H1 (cell line): ENCODE data around the gene TMEM97. TPM values are rescaled to one million over a fixed set of nuclear protein-coding genes. Genes with fewer than 3 reads are reported as not detected.

Experiments used
- CTCF ChIA-PET: fragments of 300-600 bp; sonication (Branson Sonifier 250); formaldehyde crosslinking; loops from one replicate; lab custom pipeline; 2021; ENCODE audit not compliant: partially characterized antibody; lab: Charles Lee
- POLR2A ChIA-PET: fragments of 300-600 bp; sonication (Branson Sonifier 250); formaldehyde crosslinking; loops from one replicate; lab custom pipeline; 2021; ENCODE audit warnings: inconsistent platforms; ENCODE audit not compliant: partially characterized antibody; lab: Charles Lee
- DNase-seq, 2 experiments: peaks; one replicate each; pipeline versions ENCODE4 v3.0.0 to v3.0.0-alpha.2; 2010 to 2022; ENCODE audit warnings: low spot score in 2 of 2, low read depth in 1 of 2, mixed read lengths in 1 of 2
- FAIRE-seq: peaks from 2 replicates; lab custom pipeline; 2011; peaks lifted over from hg19 to GRCh38; lab: Jason Lieb, UNC
- H2AFZ ChIP-seq: 2 replicates; pipeline ENCODE4 v1.8.1; 2012; ENCODE audit warnings: low read length, inconsistent platforms
- H2AK5ac ChIP-seq: 2 replicates; pipeline ENCODE4 v1.6.1; 2013; ENCODE audit warnings: low read depth, low read length
- H2BK120ac ChIP-seq: replicated peaks from 2 replicates; pipeline ENCODE3; 2013; ENCODE audit warnings: low read depth, low read length, inconsistent platforms
- H2BK12ac ChIP-seq: 2 replicates; pipeline ENCODE4 v1.6.1; 2013; ENCODE audit warnings: low read depth, low read length
- H2BK15ac ChIP-seq: 2 replicates; pipeline ENCODE4 v1.6.1; 2013; ENCODE audit warnings: low read length
- H2BK20ac ChIP-seq: 2 replicates; pipeline ENCODE4 v1.6.1; 2013; ENCODE audit warnings: low read length
- H2BK5ac ChIP-seq: 2 replicates; pipeline ENCODE4 v1.6.1; 2013; ENCODE audit warnings: low read depth, low read length
- H3K14ac ChIP-seq: 2 replicates; pipeline ENCODE4 v1.6.1; 2013; ENCODE audit warnings: inconsistent platforms; ENCODE audit not compliant: insufficient read length
- H3K18ac ChIP-seq: 2 replicates; pipeline ENCODE4 v1.6.1; 2013; ENCODE audit warnings: low read length; ENCODE audit errors: extremely low read depth
- H3K23ac ChIP-seq: 2 replicates; pipeline ENCODE4 v1.6.1; 2013; ENCODE audit warnings: inconsistent platforms; ENCODE audit not compliant: insufficient read length
- H3K23me2 ChIP-seq: 2 replicates; pipeline ENCODE4 v1.6.1; 2013; ENCODE audit warnings: low read depth, low read length
- H3K27ac ChIP-seq: 2 replicates; pipeline ENCODE4 v1.6.1; 2011; ENCODE audit warnings: low read depth, low read length, inconsistent platforms
- H3K27me3 ChIP-seq, 4 experiments: replicated peaks in 1 of 4; 1 replicate in 1 of 4; 2 replicates in 3 of 4; pipeline versions ENCODE4 v1.6.1 to v1.8.1; 2011 to 2013; ENCODE audit warnings: low read length in 3 of 4, mild to moderate bottlenecking in 3 of 4, inconsistent platforms in 2 of 4, mixed read lengths in 2 of 4, moderate library complexity in 1 of 4; ENCODE audit not compliant: control insufficient read depth in 3 of 4, insufficient read depth in 3 of 4; ENCODE audit errors: extremely low read depth in 1 of 4
- H3K36me3 ChIP-seq, 4 experiments: 2 replicates each; pipeline versions ENCODE4 v1.6.1 to v1.8.1; 2011 to 2013; ENCODE audit warnings: mild to moderate bottlenecking in 4 of 4, low read length in 3 of 4, moderate library complexity in 2 of 4, control low read depth in 1 of 4, inconsistent platforms in 1 of 4; ENCODE audit not compliant: insufficient read depth in 4 of 4, control insufficient read depth in 2 of 4
- H3K4ac ChIP-seq: replicated peaks from 2 replicates; pipeline ENCODE3; 2013; ENCODE audit warnings: low read length, low read depth, mixed read lengths, inconsistent platforms; ENCODE audit not compliant: insufficient read length
- H3K4me1 ChIP-seq, 4 experiments: replicated peaks in 1 of 4; 1 replicate in 1 of 4; 2 replicates in 3 of 4; pipeline versions ENCODE4 v1.6.1 to v1.8.1; 2011 to 2013; ENCODE audit warnings: low read length in 3 of 4, inconsistent platforms in 2 of 4, mixed read lengths in 1 of 4; ENCODE audit not compliant: insufficient read depth in 4 of 4, control insufficient read depth in 3 of 4
- H3K4me2 ChIP-seq, 2 experiments: 2 replicates each; pipeline versions ENCODE4 v1.6.1 to v1.8.1; 2011 to 2013; ENCODE audit warnings: low read depth in 2 of 2, low read length in 2 of 2, control low read depth in 1 of 2, inconsistent platforms in 1 of 2, mild to moderate bottlenecking in 1 of 2; ENCODE audit not compliant: insufficient read depth in 1 of 2
- H3K4me3 ChIP-seq, 4 experiments: fragments of 200-600, 300-600 bp in 1 of 4; sonication (generic), shearing (Covaris generic), sonication (Bioruptor Twin) in 1 of 4; 2 replicates each; pipeline versions ENCODE4 v1.5.1 to v1.8.1; 2011 to 2016; ENCODE audit warnings: low read length in 4 of 4, low read depth in 3 of 4, control low read depth in 2 of 4, inconsistent platforms in 2 of 4, mild to moderate bottlenecking in 2 of 4, mixed read lengths in 1 of 4, moderate library complexity in 1 of 4; ENCODE audit not compliant: insufficient read depth in 2 of 4; ENCODE audit errors: extremely low read depth in 1 of 4
- H3K56ac ChIP-seq: replicated peaks from 2 replicates; pipeline ENCODE3; 2013; ENCODE audit warnings: low read depth, mild to moderate bottlenecking, mixed read lengths, low read length, inconsistent platforms; ENCODE audit not compliant: insufficient read length
- H3K79me1 ChIP-seq: 2 replicates; pipeline ENCODE4 v1.6.1; 2013; ENCODE audit warnings: low read depth, low read length, control low read depth
- H3K79me2 ChIP-seq, 2 experiments: 2 replicates each; pipeline versions ENCODE4 v1.6.1 to v1.8.1; 2012 to 2013; ENCODE audit warnings: low read length in 2 of 2, mild to moderate bottlenecking in 2 of 2, inconsistent platforms in 1 of 2; ENCODE audit not compliant: insufficient read depth in 2 of 2, control insufficient read depth in 1 of 2
- H3K9ac ChIP-seq, 4 experiments: replicated peaks in 1 of 4; 1 replicate in 1 of 4; 2 replicates in 3 of 4; pipeline versions ENCODE4 v1.6.1 to v1.8.1; 2011 to 2013; ENCODE audit warnings: low read depth in 3 of 4, low read length in 3 of 4, control low read depth in 2 of 4, mild to moderate bottlenecking in 2 of 4, moderate library complexity in 2 of 4, inconsistent platforms in 1 of 4; ENCODE audit errors: extremely low read depth in 1 of 4
- H3K9me3 ChIP-seq, 2 experiments: 2 replicates each; pipeline versions ENCODE4 v1.6.1 to v1.8.1; 2012 to 2013; ENCODE audit warnings: mild to moderate bottlenecking in 2 of 2, moderate library complexity in 2 of 2, control low read depth in 1 of 2, inconsistent platforms in 1 of 2, low read depth in 1 of 2, low read length in 1 of 2, mixed read lengths in 1 of 2; ENCODE audit not compliant: insufficient read depth in 2 of 2
- H4K20me1 ChIP-seq, 2 experiments: replicated peaks in 1 of 2; 2 replicates each; pipeline versions ENCODE3 to v1.8.1; 2011 to 2013; ENCODE audit warnings: inconsistent platforms in 2 of 2, low read length in 2 of 2, mild to moderate bottlenecking in 1 of 2; ENCODE audit not compliant: insufficient read depth in 2 of 2, control insufficient read depth in 1 of 2
- H4K5ac ChIP-seq: 2 replicates; pipeline ENCODE4 v1.6.1; 2013; ENCODE audit warnings: low read length, low read depth, mixed read lengths, inconsistent platforms; ENCODE audit not compliant: insufficient read length
- H4K8ac ChIP-seq: 2 replicates; pipeline ENCODE4 v1.8.0; 2013; ENCODE audit warnings: mild to moderate bottlenecking, moderate library complexity, low read length, inconsistent platforms; ENCODE audit not compliant: insufficient read depth; ENCODE audit errors: extremely low read depth
- H4K91ac ChIP-seq: replicated peaks from 2 replicates; pipeline ENCODE3; 2013; ENCODE audit warnings: low read length, mixed read lengths, inconsistent platforms; ENCODE audit not compliant: insufficient read length
- CREB1 ChIP-seq: IDR thresholded peaks from 2 replicates; pipeline ENCODE4 v1.6.1; 2012; ENCODE audit warnings: inconsistent platforms
- GTF2F1 ChIP-seq: IDR thresholded peaks from 2 replicates; pipeline ENCODE4 v1.6.1; 2012; ENCODE audit warnings: low read depth, low read length, improper control_type of control experiment, borderline replicate concordance
- HDAC2 ChIP-seq, 2 experiments: fragments of 300-600 bp in 1 of 2; sonication (generic) in 1 of 2; IDR thresholded peaks; 2 replicates each; pipeline ENCODE4 v1.6.1; 2011 to 2012; ENCODE audit warnings: low read depth in 2 of 2, low read length in 2 of 2, mild to moderate bottlenecking in 2 of 2, moderate library complexity in 2 of 2, borderline replicate concordance in 1 of 2, inconsistent platforms in 1 of 2
- HDAC6 ChIP-seq: IDR thresholded peaks from one replicate; pipeline ENCODE4 v1.7.1; 2012; ENCODE audit warnings: low read depth, mild to moderate bottlenecking, inconsistent platforms, low read length, moderate library complexity
- JUND ChIP-seq: IDR thresholded peaks from 2 replicates; pipeline ENCODE4 v1.6.1; 2011; ENCODE audit warnings: mild to moderate bottlenecking, improper control_type of control experiment, low read length
- KDM1A ChIP-seq: fragments of 200-600, 300-600 bp; sonication (generic); IDR thresholded peaks from 2 replicates; pipeline ENCODE4 v1.7.1; 2016; ENCODE audit warnings: mild to moderate bottlenecking, low read length, borderline replicate concordance
- MAX ChIP-seq: IDR thresholded peaks from 2 replicates; pipeline ENCODE4 v1.6.1; 2012; ENCODE audit warnings: inconsistent platforms
- NRF1 ChIP-seq: IDR thresholded peaks from 2 replicates; pipeline ENCODE4 v1.6.1; 2011; ENCODE audit warnings: mild to moderate bottlenecking, low read depth, low read length, improper control_type of control experiment
- POU5F1 ChIP-seq: IDR thresholded peaks from 2 replicates; pipeline ENCODE4 v1.6.1; 2011; ENCODE audit warnings: low read depth, mild to moderate bottlenecking, low read length, moderate library complexity
- SIN3A ChIP-seq, 2 experiments: IDR thresholded peaks in 1 of 2; conservative IDR thresholded peaks in 1 of 2; 2 replicates each; pipeline ENCODE4 v1.6.1; 2011 to 2012; ENCODE audit warnings: low read length in 2 of 2, improper control_type of control experiment in 1 of 2, low read depth in 1 of 2, mild to moderate bottlenecking in 1 of 2
- SIRT6 ChIP-seq: IDR thresholded peaks from one replicate; pipeline ENCODE4 v1.7.1; 2012; ENCODE audit warnings: low read length, inconsistent platforms
- SP4 ChIP-seq: IDR thresholded peaks from 2 replicates; pipeline ENCODE4 v1.6.1; 2012; ENCODE audit warnings: low read length, inconsistent platforms
- WGBS, 2 experiments: shearing (Covaris generic) in 1 of 2; methylation state at CpG; one replicate each; pipeline versions ENCODE4 v1.1.6 to v1.1.7; 2013 to 2015; ENCODE audit warnings: low lambda C conversion rate in 2 of 2, mixed read lengths in 2 of 2, inconsistent platforms in 1 of 2, low coverage in 1 of 2, missing lambda C conversion rate in 1 of 2; ENCODE audit not compliant: insufficient replicate concordance in 2 of 2, insufficient coverage in 1 of 2, insufficient read length in 1 of 2; ENCODE audit errors: extremely low coverage in 1 of 2, missing lambda C conversion rate in 1 of 2; 5-methylcytosine and 5-hydroxymethylcytosine counted together
- polyA plus RNA-seq, 7 experiments: library from polyadenylated mRNA; depleted of rRNA in 3 of 7; stranded (reverse) in 5 of 7; unstranded in 2 of 7; fragments of >200 nt in 5 of 7; fragments of 200-250 nt in 2 of 7; gene quantifications; 1 replicate in 5 of 7; 2 replicates in 1 of 7; 4 replicates in 1 of 7; pipeline versions ENCODE4 v1.2.1 to v1.2.3, GENCODE V29; 2011 to 2013; ENCODE audit warnings: missing spikeins in 2 of 7, mixed read lengths in 2 of 7
- total RNA-seq: library from RNA; stranded (reverse); fragmentation: NEBNext Ultra II Directional; extraction: Animal tissue kit (Norgen Biotek cat#: 25700); gene quantifications from 2 replicates; pipeline ENCODE4 v1.2.1, GENCODE V29; 2021

Gene TMEM97
- total and polyA plus RNA-seq, 2 of the 8 experiments (the other 6 are each of a cell fraction or from before 2014, with no cell fraction given) = 126 to 130 TPM

- peaks cover 22 to 57% (median 45%) of the 10 kb centered on the region in 4 experiments for H3K36me3 ChIP-seq
- H3K9ac ChIP-seq = no peak overlapping the region; a peak in 1 of 7 replicates
These were observed 27.2 kb downstream of the TMEM97 start for GRCh38 chr17:28346199-28346580.

More at GRCh38 chr17:28346199-28346580, 27.2 kb downstream of the TMEM97 start:
- H3K79me2 ChIP-seq = no peaks in the 10 kb centered on the region
- no peak overlapping the region for H3K56ac ChIP-seq
- peaks cover 13 to 15% of the 10 kb centered on the region in 2 experiments for H4K20me1 ChIP-seq
- H3K79me1 ChIP-seq = no peaks in the 10 kb centered on the region
- no peak overlapping the region for H2BK20ac ChIP-seq
- DNase-seq = no peak
- no peak overlapping the region for H3K18ac ChIP-seq
- H2BK120ac ChIP-seq = no peak overlapping the region
- TF ChIP-seq MAX = no peak
- TF ChIP-seq HDAC2 (IDR thresholded peaks at IDR 0.05; ENCODE audit: borderline replicate concordance in 1 of 2, low read depth in 2 of 2, low read length in 2 of 2) = no peak
- TF ChIP-seq SIRT6 = no peak
- no peak for TF ChIP-seq POU5F1
- no peak for TF ChIP-seq GTF2F1
- TF ChIP-seq SP4 = no peak
- TF ChIP-seq CREB1 = no peak
- TF ChIP-seq SIN3A (conservative IDR thresholded peaks at IDR 0.05 in 1 of 2, IDR thresholded peaks at IDR 0.05 in 1 of 2; ENCODE audit: low read depth in 1 of 2, low read length in 2 of 2) = no peak
- TF ChIP-seq KDM1A = no peak
- TF ChIP-seq JUND = no peak
- no peak for TF ChIP-seq NRF1
- no peak for TF ChIP-seq HDAC6
- H4K8ac ChIP-seq = no peak overlapping the region
- no peak overlapping the region for H3K27ac ChIP-seq
- no peak for FAIRE-seq
- no peaks in the 10 kb centered on the region for H3K23me2 ChIP-seq
- no peaks in the 10 kb centered on the region for H3K9me3 ChIP-seq
- H2AK5ac ChIP-seq = no peak overlapping the region
- H3K27me3 ChIP-seq = no peaks in the 10 kb centered on the region
- WGBS, 2 experiments = 74% methylated on average over 2 of the region's 2 CpGs; no CpG with 5 or more reads in 1 of the 2 experiments
- no peak overlapping the region for H2BK12ac ChIP-seq
- no peak overlapping the region for H3K4me2 ChIP-seq
- no peak overlapping the region for H2BK15ac ChIP-seq
- H3K4ac ChIP-seq = no peak overlapping the region
- H4K91ac ChIP-seq = no peak overlapping the region
- H3K4me1 ChIP-seq = peaks cover 0 to 4% (median 0%) of the 10 kb centered on the region in 4 experiments; a peak in 3 of 7 replicates
- no peak overlapping the region for H2BK5ac ChIP-seq
- no peak overlapping the region for H2AFZ ChIP-seq
- no peak overlapping the region for H3K4me3 ChIP-seq
- POLR2A ChIA-PET = interaction anchor here (1.1 to 9.7 kb wide), 8 partner anchors 10 to 56 kb away, joined by 4 to 92 read pairs (median 10); partner anchors contain the start of genes IFT20, POLDIP2, SEBOX and TNFAIP1
- CTCF ChIA-PET = interaction anchor here (0.7 to 2.5 kb wide), 9 partner anchors 8 to 460 kb away, joined by 3 to 10 read pairs (median 5); partner anchors contain the start of genes IFT20 and TNFAIP1
- H4K5ac ChIP-seq = no peak overlapping the region
- H3K14ac ChIP-seq = no peak overlapping the region
- H3K23ac ChIP-seq = no peak overlapping the region
